ENCODE results near the gene PCSK6.
"Not testable (repeated sequence)": the region's sequence is repeated elsewhere in the genome, so short reads cannot be mapped to it uniquely, and the experiment has no call there.

The PCSK6 gene

DNA sequence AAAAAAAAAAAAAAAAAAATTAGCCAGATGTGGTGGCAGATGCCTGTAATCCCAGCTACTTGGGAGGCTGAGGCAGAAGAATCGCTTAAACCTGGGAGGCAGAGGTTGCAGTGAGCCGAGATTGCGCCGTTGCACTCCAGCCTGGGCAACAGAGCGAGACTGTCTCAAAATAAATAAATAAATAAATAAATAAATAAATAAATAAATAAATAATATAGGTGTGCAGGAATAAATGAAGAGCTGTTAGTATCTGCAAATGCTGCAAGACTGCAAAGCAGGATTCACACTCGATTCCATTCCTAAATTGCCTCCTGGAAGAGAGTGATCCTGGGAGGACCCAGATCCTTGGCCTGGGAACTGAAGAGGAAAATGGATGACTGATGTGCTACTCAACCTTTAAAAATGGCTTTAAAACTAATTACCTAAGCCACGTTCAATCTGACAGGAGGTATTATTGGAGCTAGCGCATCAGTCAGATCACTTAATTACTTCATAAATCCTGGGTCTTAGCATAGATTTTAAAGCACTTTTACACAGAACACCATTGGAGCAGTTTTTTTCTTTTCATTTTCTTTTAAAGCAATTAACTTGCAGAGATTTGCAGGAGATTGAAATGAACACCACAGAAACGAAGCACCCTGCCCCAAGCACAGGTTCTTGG, 132.9 kb downstream of the PCSK6 start:
- H3K27ac ChIP-seq (ENCODE audit: low read length); H3K4me1 ChIP-seq (ENCODE audit: control insufficient read depth, insufficient read depth, low read length); H3K36me3 ChIP-seq (ENCODE audit: control insufficient read depth, insufficient read depth, low read length); H3K4me3 ChIP-seq (ENCODE audit: low read length); H3K9me3 ChIP-seq (ENCODE audit: control insufficient read depth, insufficient read depth, low read length); H3K27me3 ChIP-seq (ENCODE audit: control insufficient read depth, insufficient read depth, low read length); DNase-seq (ENCODE audit: low read depth, low spot score): not testable (repeated sequence)
- no CpG with 5 or more reads among the region's 9 CpGs for WGBS (ENCODE audit: insufficient coverage, insufficient read length)

DNA sequence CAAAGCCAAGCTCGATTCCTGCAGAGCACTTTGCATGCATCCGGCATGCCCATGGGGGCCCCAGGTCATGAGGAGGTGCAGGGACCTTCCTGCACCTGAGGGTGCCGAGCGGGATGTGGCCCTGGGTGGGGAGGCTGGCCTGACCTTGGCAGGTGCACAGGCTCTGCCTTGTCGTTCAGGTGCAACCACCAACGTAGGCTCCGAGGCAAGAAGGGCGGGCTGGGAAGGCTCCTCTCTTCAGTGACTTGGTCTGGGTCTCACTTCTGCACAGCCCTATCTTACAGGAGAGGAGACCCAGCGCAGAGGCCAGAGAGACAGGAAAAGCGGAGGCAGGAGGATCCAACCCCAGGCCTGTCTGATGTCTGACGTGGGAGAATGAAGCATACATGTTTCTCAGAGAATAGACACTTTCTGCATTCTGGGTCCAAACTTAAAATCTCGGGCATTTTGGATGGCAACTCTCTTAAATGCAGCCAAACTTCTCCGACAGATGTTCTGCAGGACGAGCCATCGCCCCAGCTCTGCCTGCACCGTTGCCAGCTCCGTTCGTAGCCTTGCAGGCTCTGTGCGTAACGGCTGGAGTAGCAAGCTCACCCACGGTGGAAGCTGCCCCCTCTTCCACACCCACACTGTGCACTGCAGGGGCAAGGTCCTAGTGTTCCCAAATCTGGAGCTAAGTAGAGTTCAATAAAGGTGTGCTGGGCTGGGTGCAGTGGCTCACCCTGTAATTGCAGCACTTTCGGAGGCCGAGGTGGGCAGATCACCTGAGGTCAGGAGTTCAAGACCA, 133.6 kb downstream of the PCSK6 start:
- no peaks in the 10 kb centered on the region for H3K36me3 ChIP-seq (ENCODE audit: control insufficient read depth, insufficient read depth, low read length)
- DNase-seq (ENCODE audit: low read depth, low spot score), result no peak
- H3K4me3 ChIP-seq (ENCODE audit: low read length), result no peak overlapping the region
- H3K9me3 ChIP-seq (ENCODE audit: control insufficient read depth, insufficient read depth, low read length), result no peaks in the 10 kb centered on the region; the same call in 1 of the 2 replicates
- no peak overlapping the region for H3K27ac ChIP-seq (ENCODE audit: low read length)
- no CpG with 5 or more reads among the region's 23 CpGs for WGBS (ENCODE audit: insufficient coverage, insufficient read length)
- H3K4me1 ChIP-seq (ENCODE audit: control insufficient read depth, insufficient read depth, low read length), result peaks cover 1% of the 10 kb centered on the region; the same call in 1 of the 2 replicates
- H3K27me3 ChIP-seq (ENCODE audit: control insufficient read depth, insufficient read depth, low read length), result no peaks in the 10 kb centered on the region

DNA sequence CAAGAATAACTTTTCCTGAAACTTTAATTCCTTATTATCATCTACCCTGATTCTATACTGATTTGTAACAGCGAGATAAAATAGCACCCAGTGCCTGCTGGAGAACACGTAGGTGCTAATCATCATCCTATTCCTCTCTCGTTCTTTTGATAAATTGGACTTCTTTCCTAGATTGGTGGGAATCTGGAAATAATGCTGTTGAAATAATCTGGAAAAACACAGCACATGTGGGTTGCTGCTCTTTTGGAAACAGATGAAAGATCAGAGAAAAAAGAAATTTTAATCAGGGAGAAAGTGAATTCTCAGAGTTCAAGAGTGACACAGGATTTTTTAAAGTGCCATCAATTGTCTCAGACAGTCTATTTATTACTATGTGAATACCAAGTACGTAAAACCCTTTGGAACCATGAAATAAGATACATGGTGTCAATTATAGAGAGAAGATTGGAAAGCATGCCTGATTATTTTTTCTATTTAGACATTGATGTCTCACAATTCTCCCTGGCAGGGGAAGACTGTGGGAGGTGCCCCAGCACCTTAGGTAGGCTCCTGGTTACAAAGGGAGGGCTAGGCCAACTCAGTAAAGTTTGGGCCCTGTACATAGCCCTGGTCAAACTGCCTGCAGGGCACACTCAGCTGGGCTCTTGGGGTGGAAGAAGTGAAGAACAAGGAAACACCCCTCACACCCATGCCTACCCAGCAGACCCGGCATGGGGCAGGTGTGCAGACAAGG, 134.4 kb downstream of the PCSK6 start:
- Histone ChIP-seq H3K9me3 (ENCODE audit: control insufficient read depth, insufficient read depth, low read length) (no peaks in the 10 kb centered on the region; the same call in 1 of the 2 replicates), H3K27ac (ENCODE audit: low read length) (no peak overlapping the region), H3K4me3 (ENCODE audit: low read length) (no peak overlapping the region), H3K4me1 (ENCODE audit: control insufficient read depth, insufficient read depth, low read length) (peaks cover 1% of the 10 kb centered on the region; the same call in 1 of the 2 replicates), H3K36me3 (ENCODE audit: control insufficient read depth, insufficient read depth, low read length) (no peaks in the 10 kb centered on the region), H3K27me3 (ENCODE audit: control insufficient read depth, insufficient read depth, low read length) (no peaks in the 10 kb centered on the region)
- no peak for DNase-seq (ENCODE audit: low read depth, low spot score)
- no CpG with 5 or more reads among the region's 5 CpGs for WGBS (ENCODE audit: insufficient coverage, insufficient read length)

DNA sequence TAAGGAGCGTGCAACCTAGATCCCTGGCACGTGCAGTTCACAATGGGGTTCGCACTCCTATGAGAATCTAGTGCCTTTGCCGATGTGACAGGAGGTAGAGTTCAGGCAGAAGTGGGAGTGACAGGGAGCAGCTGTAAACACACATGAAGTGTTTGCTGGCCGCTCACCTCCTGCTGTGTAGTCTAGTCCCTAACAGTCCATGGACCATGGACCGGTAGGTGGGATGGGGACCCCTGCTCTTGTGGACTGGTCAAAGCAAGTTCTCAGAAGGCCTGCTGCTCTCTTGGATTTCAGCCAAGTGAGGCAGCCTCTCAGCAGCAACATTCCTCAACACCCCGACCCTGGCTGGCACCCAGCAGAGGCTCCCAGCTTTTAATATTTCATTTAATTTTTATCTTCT, 136.3 kb downstream of the PCSK6 start:
- WGBS (ENCODE audit: insufficient coverage, insufficient read length), result no CpG with 5 or more reads among the region's 7 CpGs
- Histone ChIP-seq H3K27ac (ENCODE audit: low read length) (no peak overlapping the region), H3K36me3 (ENCODE audit: control insufficient read depth, insufficient read depth, low read length) (no peaks in the 10 kb centered on the region), H3K27me3 (ENCODE audit: control insufficient read depth, insufficient read depth, low read length) (no peaks in the 10 kb centered on the region), H3K4me1 (ENCODE audit: control insufficient read depth, insufficient read depth, low read length) (no peaks in the 10 kb centered on the region), H3K4me3 (ENCODE audit: low read length) (no peak overlapping the region), H3K9me3 (ENCODE audit: control insufficient read depth, insufficient read depth, low read length) (no peaks in the 10 kb centered on the region; the same call in 1 of the 2 replicates)
- no peak for DNase-seq (ENCODE audit: low read depth, low spot score)

DNA sequence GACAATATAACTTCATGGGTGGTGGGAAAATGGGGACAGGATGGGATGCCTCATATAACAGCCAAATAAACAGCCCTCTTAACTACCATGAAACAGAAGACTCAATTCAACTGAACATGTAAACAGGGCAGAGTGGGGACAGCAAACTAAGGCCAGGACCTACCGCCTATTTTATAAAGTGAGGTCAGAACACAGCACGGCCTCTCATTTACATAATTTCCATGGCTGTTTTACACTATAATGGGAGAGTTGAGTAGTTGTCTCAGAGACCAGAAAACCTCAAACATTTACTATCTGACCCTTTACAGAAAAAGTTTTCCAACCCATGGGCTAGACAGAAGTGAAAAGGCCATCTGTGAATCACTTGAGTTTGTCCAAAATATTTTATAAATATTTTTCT, 137.8 kb downstream of the PCSK6 start:
- Histone ChIP-seq H3K4me1 (ENCODE audit: control insufficient read depth, insufficient read depth, low read length) (no peaks in the 10 kb centered on the region), H3K9me3 (ENCODE audit: control insufficient read depth, insufficient read depth, low read length) (no peaks in the 10 kb centered on the region; the same call in 1 of the 2 replicates), H3K36me3 (ENCODE audit: control insufficient read depth, insufficient read depth, low read length) (no peaks in the 10 kb centered on the region), H3K27me3 (ENCODE audit: control insufficient read depth, insufficient read depth, low read length) (no peaks in the 10 kb centered on the region), H3K27ac (ENCODE audit: low read length) (no peak overlapping the region), H3K4me3 (ENCODE audit: low read length) (no peak overlapping the region)
- no peak for DNase-seq (ENCODE audit: low read depth, low spot score)
- WGBS (ENCODE audit: insufficient coverage, insufficient read length), result no CpG with 5 or more reads among the region's 2 CpGs

DNA sequence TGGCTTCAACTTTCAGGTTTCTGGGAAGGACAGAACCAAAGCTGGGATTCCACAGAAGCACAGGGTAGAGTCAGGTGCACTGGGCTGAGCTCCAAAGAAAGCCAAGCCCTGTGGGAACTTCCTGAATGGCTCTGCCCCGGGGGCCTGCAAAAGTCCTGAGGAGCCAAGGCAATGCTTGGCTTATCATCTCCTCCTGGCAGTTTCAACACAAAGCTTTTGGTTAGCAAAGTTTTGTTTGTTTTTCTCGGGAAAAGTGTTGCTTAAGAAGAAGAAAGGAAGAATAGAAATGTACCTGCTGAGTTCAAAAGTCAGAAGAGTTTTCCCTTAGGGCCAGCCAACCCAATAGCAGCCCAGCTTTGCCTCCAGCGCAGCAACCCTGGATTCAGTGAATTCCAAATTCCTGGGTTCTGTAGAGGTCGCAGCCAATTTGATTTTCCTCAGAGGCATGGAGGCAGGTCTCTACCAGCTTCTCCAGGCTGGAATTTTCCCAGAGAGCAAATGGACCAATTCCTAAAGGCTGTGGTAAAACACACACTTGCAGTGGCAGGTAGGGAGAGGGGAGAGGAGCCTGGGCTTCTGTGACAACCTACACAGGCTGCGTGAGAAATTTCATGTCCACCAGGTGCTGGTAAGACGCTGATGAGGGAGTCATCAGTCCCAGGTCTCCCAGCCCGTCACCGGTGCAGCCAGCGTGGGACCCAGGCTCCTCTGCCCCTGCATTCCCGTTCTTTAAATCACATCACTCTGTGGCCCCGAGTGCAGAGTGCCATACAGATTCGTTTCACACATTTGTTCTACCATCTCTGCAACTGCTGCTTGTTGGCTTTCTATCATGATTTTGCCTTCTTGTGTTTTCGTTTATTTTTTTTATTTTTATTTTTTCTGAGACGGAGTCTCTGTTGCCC, 140.2 kb downstream of the PCSK6 start:
- no peak overlapping the region for H3K27ac ChIP-seq (ENCODE audit: low read length)
- WGBS (ENCODE audit: insufficient coverage, insufficient read length), result no CpG with 5 or more reads among the region's 14 CpGs

DNA sequence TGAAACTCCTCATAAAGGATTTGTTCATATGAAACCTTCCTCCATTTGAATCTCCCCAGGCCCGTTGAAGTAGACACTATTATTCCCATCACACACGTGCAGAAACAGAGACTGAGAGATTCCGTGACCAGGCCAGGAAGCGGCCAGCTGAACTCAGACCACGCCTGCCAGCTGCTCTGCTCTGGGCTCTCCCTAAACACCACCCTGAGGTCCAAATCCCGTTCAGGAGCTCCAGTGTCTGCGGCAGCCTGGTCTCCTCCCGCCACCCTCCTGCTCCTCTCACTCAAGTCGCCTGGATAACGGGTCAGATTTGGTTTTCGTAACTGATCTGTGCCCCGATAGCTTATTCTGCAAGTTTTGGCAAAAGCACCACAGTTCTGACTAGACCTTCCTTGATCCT, 140.9 kb downstream of the PCSK6 start:
- Histone ChIP-seq H3K9me3 (ENCODE audit: control insufficient read depth, insufficient read depth, low read length) (no peaks in the 10 kb centered on the region; the same call in 1 of the 2 replicates), H3K27ac (ENCODE audit: low read length) (no peak overlapping the region), H3K36me3 (ENCODE audit: control insufficient read depth, insufficient read depth, low read length) (no peaks in the 10 kb centered on the region), H3K27me3 (ENCODE audit: control insufficient read depth, insufficient read depth, low read length) (no peaks in the 10 kb centered on the region), H3K4me3 (ENCODE audit: low read length) (no peak overlapping the region), H3K4me1 (ENCODE audit: control insufficient read depth, insufficient read depth, low read length) (no peaks in the 10 kb centered on the region)
- DNase-seq (ENCODE audit: low read depth, low spot score), result no peak
- no CpG with 5 or more reads among the region's 12 CpGs for WGBS (ENCODE audit: insufficient coverage, insufficient read length)

More for the DNA sequence above, 140.2 kb downstream of the PCSK6 start:
- no peak for DNase-seq (ENCODE audit: low read depth, low spot score)
- Histone ChIP-seq H3K4me1 (ENCODE audit: control insufficient read depth, insufficient read depth, low read length) (no peaks in the 10 kb centered on the region), H3K4me3 (ENCODE audit: low read length) (no peak overlapping the region), H3K36me3 (ENCODE audit: control insufficient read depth, insufficient read depth, low read length) (no peaks in the 10 kb centered on the region), H3K27me3 (ENCODE audit: control insufficient read depth, insufficient read depth, low read length) (no peaks in the 10 kb centered on the region), H3K9me3 (ENCODE audit: control insufficient read depth, insufficient read depth, low read length) (no peaks in the 10 kb centered on the region; the same call in 1 of the 2 replicates)

DNA sequence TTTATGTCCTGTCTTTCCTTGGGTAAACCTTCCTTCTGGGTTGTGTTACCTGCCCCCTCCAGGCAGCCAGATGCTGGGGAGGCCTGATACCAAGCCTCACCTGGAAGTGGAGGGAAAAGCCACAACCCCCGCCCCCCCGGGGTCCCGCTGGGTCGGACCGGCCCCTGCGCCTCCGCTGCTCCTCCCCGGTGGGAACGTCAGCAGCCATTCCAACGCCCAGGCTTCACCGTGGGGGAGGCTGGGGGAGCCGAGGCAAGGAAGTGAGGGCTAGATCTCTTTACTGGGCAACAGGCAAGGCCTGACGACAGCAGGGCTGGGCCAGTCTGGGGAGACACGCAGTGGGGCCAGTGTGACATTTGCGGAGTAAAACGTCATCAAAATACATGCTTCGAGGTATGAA, 141.5 kb downstream of the PCSK6 start:
- no peak overlapping the region for H3K4me3 ChIP-seq (ENCODE audit: low read length)
- H3K9me3 ChIP-seq (ENCODE audit: control insufficient read depth, insufficient read depth, low read length), result no peaks in the 10 kb centered on the region
- H3K4me1 ChIP-seq (ENCODE audit: control insufficient read depth, insufficient read depth, low read length), result no peaks in the 10 kb centered on the region
- no peaks in the 10 kb centered on the region for H3K27me3 ChIP-seq (ENCODE audit: control insufficient read depth, insufficient read depth, low read length)
- no peak overlapping the region for H3K27ac ChIP-seq (ENCODE audit: low read length)
- DNase-seq (ENCODE audit: low read depth, low spot score), result no peak
- H3K36me3 ChIP-seq (ENCODE audit: control insufficient read depth, insufficient read depth, low read length), result no peaks in the 10 kb centered on the region
- no CpG with 5 or more reads among the region's 17 CpGs for WGBS (ENCODE audit: insufficient coverage, insufficient read length)

DNA sequence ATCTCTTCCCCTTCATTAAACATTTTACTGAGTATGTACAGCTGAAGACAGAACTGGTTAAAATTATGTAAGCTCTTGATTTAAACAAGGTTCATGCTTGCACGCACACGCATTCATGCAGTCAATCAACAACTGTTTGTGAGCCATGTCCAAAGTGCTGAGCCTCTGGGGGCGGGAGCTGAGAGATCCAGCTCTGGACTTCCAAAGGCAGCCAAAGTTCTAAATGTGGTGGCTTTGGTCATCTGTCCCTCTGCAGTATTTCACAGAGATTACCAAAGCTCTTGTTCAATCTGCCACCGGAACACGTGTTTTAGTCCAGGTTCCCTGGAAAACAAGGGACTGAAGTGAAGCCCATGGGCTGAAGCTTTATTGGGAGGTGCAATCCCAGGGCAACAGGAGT, 142.1 kb downstream of the PCSK6 start:
- Histone ChIP-seq H3K27me3 (ENCODE audit: control insufficient read depth, insufficient read depth, low read length) (no peaks in the 10 kb centered on the region), H3K4me3 (ENCODE audit: low read length) (no peak overlapping the region), H3K36me3 (ENCODE audit: control insufficient read depth, insufficient read depth, low read length) (no peaks in the 10 kb centered on the region), H3K27ac (ENCODE audit: low read length) (no peak overlapping the region), H3K9me3 (ENCODE audit: control insufficient read depth, insufficient read depth, low read length) (no peaks in the 10 kb centered on the region), H3K4me1 (ENCODE audit: control insufficient read depth, insufficient read depth, low read length) (no peaks in the 10 kb centered on the region)
- WGBS (ENCODE audit: insufficient coverage, insufficient read length), result no CpG with 5 or more reads among the region's 5 CpGs
- DNase-seq (ENCODE audit: low read depth, low spot score), result no peak

DNA sequence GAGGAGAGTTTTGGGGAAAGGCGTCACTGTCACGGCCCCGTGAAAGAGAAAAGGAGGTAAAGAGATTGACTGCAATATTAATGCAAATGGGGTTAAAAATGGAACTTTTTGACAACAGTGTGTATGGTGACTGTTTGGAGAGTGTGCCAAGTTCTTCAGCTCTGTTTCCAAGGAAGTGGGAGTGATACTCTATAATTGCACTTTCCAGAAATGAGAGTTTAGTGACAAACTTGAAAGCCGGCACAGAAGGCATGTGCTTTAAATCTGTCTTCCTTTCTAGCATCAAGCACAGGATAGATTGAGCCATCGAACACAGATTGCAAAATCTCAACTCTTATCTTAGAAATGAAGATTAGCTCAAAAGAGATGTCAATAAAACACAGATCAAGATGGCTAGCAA, 142.6 kb downstream of the PCSK6 start:
- no peak for DNase-seq (ENCODE audit: low read depth, low spot score)
- no peaks in the 10 kb centered on the region for H3K36me3 ChIP-seq (ENCODE audit: control insufficient read depth, insufficient read depth, low read length)
- H3K27me3 ChIP-seq (ENCODE audit: control insufficient read depth, insufficient read depth, low read length), result no peaks in the 10 kb centered on the region
- H3K27ac ChIP-seq (ENCODE audit: low read length), result no peak overlapping the region
- WGBS (ENCODE audit: insufficient coverage, insufficient read length), result no CpG with 5 or more reads among the region's 5 CpGs
- no peak overlapping the region for H3K4me3 ChIP-seq (ENCODE audit: low read length)
- H3K9me3 ChIP-seq (ENCODE audit: control insufficient read depth, insufficient read depth, low read length), result no peaks in the 10 kb centered on the region
- no peaks in the 10 kb centered on the region for H3K4me1 ChIP-seq (ENCODE audit: control insufficient read depth, insufficient read depth, low read length)

Measured in iPS DF 6.9 (cell line).